ENCODE measurements around the gene NDUFB3.
"Not testable (repeated sequence)": the region's sequence is repeated elsewhere in the genome, so short reads cannot be mapped to it uniquely, and the experiment has no call there.

NDUFB3 gene

GRCh38 chr2:201063516-201063915, 8.3 kb upstream of the NDUFB3 start:
- not testable (repeated sequence) for H3K27me3 Mint-ChIP-seq, H3K9me3 Mint-ChIP-seq
- Mint-ChIP-seq H3K36me3 (ENCODE audit: low read depth) (peaks cover 34% of the 10 kb centered on the region), H3K4me1 (ENCODE audit: low read depth) (peaks cover 69% of the 10 kb centered on the region), H3K4me3 (peak overlapping the region; percentile 83), H3K27ac (peak overlapping the region; percentile 100)

DNA sequence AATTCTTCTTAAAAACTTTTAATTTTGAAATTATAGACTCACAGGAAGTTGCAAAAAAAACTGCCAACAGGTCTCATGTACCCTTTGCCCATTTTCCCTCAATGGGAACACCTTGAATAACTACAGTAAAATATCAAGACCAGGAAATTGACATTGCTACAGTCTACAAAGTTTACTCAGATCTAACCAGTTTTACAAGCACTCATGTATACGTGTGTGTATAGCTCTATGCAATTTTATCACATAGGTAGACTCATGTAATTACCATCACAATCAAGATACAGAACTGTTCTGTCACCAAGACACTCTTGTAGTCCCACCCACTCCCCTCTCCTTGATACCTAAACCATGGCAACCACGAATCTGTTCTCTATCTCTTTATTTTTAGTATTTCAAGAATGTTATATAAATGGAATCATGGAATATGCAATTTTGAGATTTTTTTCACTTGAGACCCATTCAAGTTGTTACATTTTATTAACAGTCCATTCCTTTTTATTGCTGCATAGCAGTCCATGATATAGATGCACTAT, 6.9 kb upstream of the NDUFB3 start:
- Mint-ChIP-seq H3K27ac (peak overlapping the region; percentile 51), H3K36me3 (ENCODE audit: low read depth) (peaks cover 27% of the 10 kb centered on the region), H3K27me3 (peaks cover 4% of the 10 kb centered on the region), H3K4me3 (no peak overlapping the region), H3K9me3 (peaks cover 9% of the 10 kb centered on the region), H3K4me1 (ENCODE audit: low read depth) (peaks cover 70% of the 10 kb centered on the region)

GRCh38 chr2:201070948-201071478, 788 bp upstream of the NDUFB3 start:
- Mint-ChIP-seq H3K4me1 (ENCODE audit: low read depth) (peaks cover 74% of the 10 kb centered on the region), H3K36me3 (ENCODE audit: low read depth) (peaks cover 11% of the 10 kb centered on the region), H3K9me3 (no peaks in the 10 kb centered on the region), H3K27me3 (no peaks in the 10 kb centered on the region), H3K27ac (peak overlapping the region; percentile 91), H3K4me3 (peak overlapping the region; percentile 96)

GRCh38 chr2:201072201-201072530, 365 bp downstream of the NDUFB3 start:
- Mint-ChIP-seq H3K4me3 (peak overlapping the region; percentile 96), H3K27me3 (no peaks in the 10 kb centered on the region), H3K27ac (peak overlapping the region; percentile 91), H3K4me1 (ENCODE audit: low read depth) (peaks cover 66% of the 10 kb centered on the region), H3K9me3 (no peaks in the 10 kb centered on the region), H3K36me3 (ENCODE audit: low read depth) (peaks cover 11% of the 10 kb centered on the region)

DNA sequence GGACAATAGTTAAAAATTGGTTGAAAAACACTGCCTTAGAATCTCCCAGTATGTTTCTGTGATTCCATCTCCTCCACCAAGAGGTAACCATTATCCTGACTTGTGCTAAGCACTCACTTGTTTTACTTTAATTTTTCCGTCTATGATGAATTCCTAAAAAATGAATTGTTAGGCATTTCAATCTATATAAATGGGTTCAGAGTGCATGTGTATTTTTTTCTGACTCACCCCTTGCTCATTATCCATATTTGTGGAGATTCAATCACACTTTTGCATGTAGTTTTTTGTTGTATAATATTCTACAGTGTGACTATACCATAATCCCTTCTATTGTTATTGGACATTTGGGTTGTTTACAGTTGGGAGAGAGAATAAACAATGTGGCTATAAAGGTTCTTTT, 1.3 kb downstream of the NDUFB3 start:
- peaks cover 11% of the 10 kb centered on the region for H3K36me3 Mint-ChIP-seq (ENCODE audit: low read depth)
- peaks cover 59% of the 10 kb centered on the region for H3K4me1 Mint-ChIP-seq (ENCODE audit: low read depth)
- H3K27me3 Mint-ChIP-seq, result no peaks in the 10 kb centered on the region
- H3K27ac Mint-ChIP-seq, result peak overlapping the region; percentile 38
- peak overlapping the region; percentile 96 for H3K4me3 Mint-ChIP-seq
- H3K9me3 Mint-ChIP-seq, result no peaks in the 10 kb centered on the region

DNA sequence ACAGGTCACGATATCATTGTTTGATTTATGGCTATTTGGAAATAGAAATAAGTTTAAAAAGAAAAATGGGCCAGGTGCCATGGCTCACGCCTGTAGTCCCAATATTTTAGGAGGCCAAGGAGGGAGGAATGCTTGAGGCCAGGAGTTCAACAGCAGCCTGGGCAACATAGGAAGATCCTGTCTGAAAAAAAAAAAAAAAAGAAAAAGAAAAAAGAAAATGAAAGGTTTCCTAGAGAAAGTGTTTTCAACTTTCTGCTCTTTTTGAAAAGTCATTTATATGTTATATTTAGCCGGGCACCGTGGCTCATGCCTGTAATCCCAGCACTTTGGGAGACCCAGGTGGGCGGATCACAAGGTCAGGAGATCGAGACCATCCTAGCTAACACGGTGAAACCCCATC, 3.2 kb downstream of the NDUFB3 start:
- no peak overlapping the region for H3K27ac Mint-ChIP-seq
- H3K27me3 Mint-ChIP-seq, result no peaks in the 10 kb centered on the region
- peaks cover 41% of the 10 kb centered on the region for H3K4me1 Mint-ChIP-seq (ENCODE audit: low read depth)
- no peaks in the 10 kb centered on the region for H3K9me3 Mint-ChIP-seq
- peaks cover 18% of the 10 kb centered on the region for H3K36me3 Mint-ChIP-seq (ENCODE audit: low read depth)
- H3K4me3 Mint-ChIP-seq, result no peak overlapping the region

DNA sequence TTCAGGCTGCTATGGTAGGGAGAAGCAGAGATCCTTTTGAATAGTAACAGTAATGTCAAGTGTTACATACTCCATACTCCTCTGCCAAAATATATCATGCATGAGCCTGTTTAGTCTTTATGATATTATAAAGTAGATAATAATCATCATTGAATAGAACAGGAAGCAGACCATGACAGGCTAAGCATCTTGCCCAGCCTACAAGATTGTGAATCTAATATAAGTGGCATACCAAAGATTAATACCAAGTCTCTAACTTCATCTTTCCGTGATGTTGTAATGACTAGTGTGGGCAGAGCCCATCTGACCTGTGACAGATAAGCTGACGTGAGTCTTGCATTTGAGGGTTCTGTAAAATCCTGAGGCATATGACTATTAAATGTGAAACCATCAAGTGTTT, 13.1 kb downstream of the NDUFB3 start:
- Mint-ChIP-seq H3K9me3 (no peaks in the 10 kb centered on the region), H3K36me3 (ENCODE audit: low read depth) (peaks cover 54% of the 10 kb centered on the region), H3K4me1 (ENCODE audit: low read depth) (peaks cover 8% of the 10 kb centered on the region), H3K27me3 (no peaks in the 10 kb centered on the region), H3K27ac (peak overlapping the region; percentile 18), H3K4me3 (no peak overlapping the region)

DNA sequence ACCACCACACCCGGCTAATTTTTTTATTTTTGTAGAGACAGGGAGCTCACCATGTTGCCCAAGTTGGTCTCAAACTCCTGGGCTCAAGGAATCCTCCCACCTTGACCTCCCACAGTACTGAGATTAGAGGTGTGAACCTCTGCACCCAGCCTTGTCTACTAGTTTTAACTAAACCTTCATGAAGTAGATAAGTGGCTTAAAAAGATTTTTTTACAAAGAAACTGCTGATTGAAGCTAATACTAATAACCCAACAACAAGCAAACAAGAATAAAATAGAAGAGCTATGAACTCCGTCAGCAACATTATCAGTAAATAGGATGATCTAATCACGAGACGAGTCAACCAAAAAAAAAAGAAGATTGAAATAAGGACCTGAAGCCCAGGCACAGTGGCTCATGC, 18.8 kb downstream of the NDUFB3 start:
- Mint-ChIP-seq H3K4me1 (ENCODE audit: low read depth) (no peaks in the 10 kb centered on the region), H3K4me3 (no peak overlapping the region), H3K36me3 (ENCODE audit: low read depth) (peaks cover 33% of the 10 kb centered on the region), H3K9me3 (no peaks in the 10 kb centered on the region), H3K27ac (no peak overlapping the region), H3K27me3 (no peaks in the 10 kb centered on the region)

- no peak overlapping the region for H3K27ac Mint-ChIP-seq
- no peak overlapping the region for H3K4me3 Mint-ChIP-seq
- H3K9me3 Mint-ChIP-seq, result no peaks in the 10 kb centered on the region
- H3K4me1 Mint-ChIP-seq (ENCODE audit: low read depth), result no peaks in the 10 kb centered on the region
- no peaks in the 10 kb centered on the region for H3K27me3 Mint-ChIP-seq
- peaks cover 10% of the 10 kb centered on the region for H3K36me3 Mint-ChIP-seq (ENCODE audit: low read depth)
These were observed 21.8 kb downstream of the NDUFB3 start for GRCh38 chr2:201093573-201093972.

GRCh38 chr2:201100497-201100896, 28.7 kb downstream of the NDUFB3 start:
- H3K4me3 Mint-ChIP-seq, result no peak overlapping the region
- no peaks in the 10 kb centered on the region for H3K36me3 Mint-ChIP-seq (ENCODE audit: low read depth)
- H3K9me3 Mint-ChIP-seq, result no peaks in the 10 kb centered on the region
- H3K27me3 Mint-ChIP-seq, result no peaks in the 10 kb centered on the region
- H3K4me1 Mint-ChIP-seq (ENCODE audit: low read depth), result no peaks in the 10 kb centered on the region
- H3K27ac Mint-ChIP-seq, result no peak overlapping the region

GRCh38 chr2:201105759-201106158, 34.0 kb downstream of the NDUFB3 start:
- H3K4me1 Mint-ChIP-seq (ENCODE audit: low read depth), result no peaks in the 10 kb centered on the region
- H3K36me3 Mint-ChIP-seq (ENCODE audit: low read depth), result peaks cover 5% of the 10 kb centered on the region
- no peak overlapping the region for H3K4me3 Mint-ChIP-seq
- H3K27me3 Mint-ChIP-seq, result no peaks in the 10 kb centered on the region
- H3K9me3 Mint-ChIP-seq, result peaks cover 3% of the 10 kb centered on the region
- H3K27ac Mint-ChIP-seq, result no peak overlapping the region

- Mint-ChIP-seq H3K27ac (no peak overlapping the region), H3K9me3 (peaks cover 3% of the 10 kb centered on the region), H3K4me3 (no peak overlapping the region), H3K36me3 (ENCODE audit: low read depth) (peaks cover 5% of the 10 kb centered on the region), H3K4me1 (ENCODE audit: low read depth) (no peaks in the 10 kb centered on the region), H3K27me3 (no peaks in the 10 kb centered on the region)
These were observed 35.8 kb downstream of the NDUFB3 start for GRCh38 chr2:201107624-201108023.

- no peaks in the 10 kb centered on the region for H3K27me3 Mint-ChIP-seq
- peaks cover 3% of the 10 kb centered on the region for H3K9me3 Mint-ChIP-seq
- no peak overlapping the region for H3K4me3 Mint-ChIP-seq
- H3K27ac Mint-ChIP-seq, result no peak overlapping the region
- peaks cover 5% of the 10 kb centered on the region for H3K36me3 Mint-ChIP-seq (ENCODE audit: low read depth)
- H3K4me1 Mint-ChIP-seq (ENCODE audit: low read depth), result peaks cover 1% of the 10 kb centered on the region
These were observed 36.5 kb downstream of the NDUFB3 start for GRCh38 chr2:201108341-201108740.

DNA sequence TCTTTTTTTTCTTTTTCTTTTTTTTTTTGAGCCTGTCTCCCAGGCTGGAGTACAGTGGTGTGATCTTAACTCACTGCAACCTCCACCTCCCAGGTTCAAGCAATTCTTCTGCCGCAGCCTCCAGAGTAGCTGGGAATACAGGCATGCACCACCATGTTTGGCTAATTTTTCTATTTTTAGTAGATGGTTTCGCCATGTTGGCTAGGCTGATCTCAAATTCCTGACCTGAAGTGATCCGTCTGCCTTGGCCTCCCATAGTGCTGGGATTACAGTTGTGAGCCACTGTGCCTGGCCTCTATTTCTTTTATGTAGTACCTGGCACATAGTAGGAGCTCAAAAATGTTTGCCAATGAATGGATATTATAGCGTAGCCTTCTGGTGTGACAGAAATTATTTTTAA, 37.4 kb downstream of the NDUFB3 start:
- Mint-ChIP-seq H3K27ac (no peak overlapping the region), H3K4me1 (ENCODE audit: low read depth) (peaks cover 6% of the 10 kb centered on the region), H3K27me3 (no peaks in the 10 kb centered on the region), H3K36me3 (ENCODE audit: low read depth) (peaks cover 5% of the 10 kb centered on the region), H3K9me3 (peaks cover 3% of the 10 kb centered on the region), H3K4me3 (no peak overlapping the region)

DNA sequence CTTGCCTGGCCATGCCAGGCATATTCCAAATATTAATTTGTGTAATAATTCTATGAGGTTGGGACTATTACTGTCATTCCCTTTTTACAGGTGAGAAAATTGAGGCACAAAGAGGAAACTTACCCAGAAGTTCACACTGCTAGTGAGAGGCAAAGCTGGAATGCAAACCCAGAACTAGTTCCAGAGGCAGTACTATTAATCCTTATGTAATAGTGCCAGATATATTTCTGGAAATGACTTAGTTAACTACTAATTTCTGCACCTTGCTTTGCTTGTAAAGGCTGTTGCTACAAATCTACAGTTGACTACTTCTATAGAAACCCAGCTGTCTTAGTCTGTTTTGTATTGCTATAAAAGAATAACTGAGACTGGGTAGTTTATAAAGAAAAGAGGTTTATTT, 38.8 kb downstream of the NDUFB3 start:
- Mint-ChIP-seq H3K9me3 (peaks cover 3% of the 10 kb centered on the region), H3K4me1 (ENCODE audit: low read depth) (peaks cover 19% of the 10 kb centered on the region), H3K27ac (no peak overlapping the region), H3K27me3 (no peaks in the 10 kb centered on the region), H3K36me3 (ENCODE audit: low read depth) (peaks cover 5% of the 10 kb centered on the region), H3K4me3 (no peak overlapping the region)

DNA sequence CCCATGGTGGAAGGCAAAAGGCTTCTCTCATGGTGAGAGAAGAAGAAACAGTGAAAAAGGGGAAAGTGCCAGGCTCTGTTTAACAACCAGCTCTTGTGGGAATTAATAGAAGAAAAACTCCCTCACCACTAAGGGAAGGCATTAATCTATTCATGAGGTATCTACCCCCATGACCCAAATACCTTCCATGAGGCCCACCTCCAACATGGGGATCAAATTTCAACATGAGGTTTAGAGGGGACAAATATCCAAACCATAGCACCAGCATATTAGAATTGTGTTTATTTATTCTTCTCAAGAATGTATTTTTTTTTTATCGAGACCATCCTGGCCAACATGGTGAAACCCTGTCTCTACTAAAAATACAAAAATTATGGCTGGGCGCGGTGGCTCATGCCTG, 39.3 kb downstream of the NDUFB3 start:
- H3K36me3 Mint-ChIP-seq (ENCODE audit: low read depth), result peaks cover 5% of the 10 kb centered on the region
- peaks cover 3% of the 10 kb centered on the region for H3K9me3 Mint-ChIP-seq
- peaks cover 23% of the 10 kb centered on the region for H3K4me1 Mint-ChIP-seq (ENCODE audit: low read depth)
- H3K27ac Mint-ChIP-seq, result no peak overlapping the region
- H3K4me3 Mint-ChIP-seq, result no peak overlapping the region
- H3K27me3 Mint-ChIP-seq, result no peaks in the 10 kb centered on the region
